ENCODE results near the gene ELAVL3.
A peak's percentile ranks its signal among the peaks of the same experiment; 100 is the strongest.

Gene ELAVL3

DNA sequence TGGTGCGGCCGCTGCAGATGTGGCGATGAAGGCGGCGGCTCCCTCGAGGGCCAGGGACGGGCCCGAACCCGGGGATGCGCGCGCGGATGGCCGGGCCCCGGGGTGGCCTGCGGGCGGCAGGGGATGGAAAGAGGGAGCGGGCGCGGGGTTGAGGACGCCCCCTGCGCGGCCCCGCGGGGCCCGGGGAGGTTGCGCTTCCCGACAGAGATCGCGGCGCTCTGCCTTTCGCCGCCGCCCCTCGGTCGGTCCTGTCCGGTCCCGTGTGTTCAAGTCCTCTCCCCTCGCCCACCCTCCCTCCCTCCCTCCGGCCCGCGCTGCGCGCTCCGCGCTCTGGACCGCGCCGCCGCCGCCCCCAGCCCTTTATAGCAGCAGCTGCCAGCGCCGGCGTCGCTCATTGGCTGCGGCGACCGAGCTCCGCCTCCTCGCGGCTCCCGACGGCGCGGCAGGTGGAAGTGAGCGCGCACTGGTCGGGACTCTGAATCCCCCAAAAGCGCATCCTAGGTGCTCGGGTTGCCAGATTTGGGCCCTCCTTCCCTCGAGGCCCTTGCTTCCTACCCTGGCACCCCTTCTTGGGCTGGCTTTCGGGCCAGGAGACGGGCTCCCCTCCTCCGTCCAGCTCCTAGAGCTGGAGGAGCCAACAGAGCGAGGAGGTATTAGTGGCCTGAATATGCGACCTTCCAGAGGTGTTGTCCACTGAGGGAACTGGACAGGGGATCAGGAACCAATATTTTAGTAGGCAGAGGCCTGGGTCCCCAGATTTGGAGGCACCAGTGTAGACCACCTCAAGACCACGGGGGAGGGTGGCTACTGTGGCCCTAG is at the start of gene ELAVL3:
ELAVL3 (minus strand) TSS at position 332 of the 819 bp plus-strand sequence. CDS start 438 bp downstream, outside the sequence.
- DNase-seq (ENCODE audit: low spot score) = no peak

DNA sequence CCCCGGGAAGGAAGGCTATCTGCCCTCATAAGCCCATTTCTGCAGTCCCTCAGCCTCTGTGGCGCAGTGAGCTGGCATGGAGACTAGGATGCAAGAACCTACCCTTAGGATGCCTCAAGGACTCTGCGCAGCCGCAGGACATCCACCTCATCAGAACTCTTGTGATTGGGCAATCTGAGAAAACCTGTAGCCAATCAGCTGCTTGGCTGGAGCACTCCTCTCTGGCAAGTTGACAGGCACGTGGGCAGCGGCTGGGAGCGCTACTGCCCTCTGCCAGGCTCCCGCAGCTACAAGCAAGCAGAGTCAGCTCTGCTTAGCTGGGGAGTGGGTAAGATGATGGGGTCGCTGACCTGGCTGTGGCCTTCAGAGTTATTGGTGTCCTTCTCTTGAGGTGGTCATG is 49.6 kb upstream of the ELAVL3 start:
- peak; percentile 58 for DNase-seq (ENCODE audit: low spot score)

GRCh38 chr19:11528551-11529341 is 47.9 kb upstream of the ELAVL3 start, which contains the start of gene ECSIT:
Gene ECSIT, minus strand, starts transcription at chr19:11529134. Its CDS starts 9,964 bp downstream, at chr19:11519170.
- peak; percentile 97 for DNase-seq (ENCODE audit: low spot score)

DNA sequence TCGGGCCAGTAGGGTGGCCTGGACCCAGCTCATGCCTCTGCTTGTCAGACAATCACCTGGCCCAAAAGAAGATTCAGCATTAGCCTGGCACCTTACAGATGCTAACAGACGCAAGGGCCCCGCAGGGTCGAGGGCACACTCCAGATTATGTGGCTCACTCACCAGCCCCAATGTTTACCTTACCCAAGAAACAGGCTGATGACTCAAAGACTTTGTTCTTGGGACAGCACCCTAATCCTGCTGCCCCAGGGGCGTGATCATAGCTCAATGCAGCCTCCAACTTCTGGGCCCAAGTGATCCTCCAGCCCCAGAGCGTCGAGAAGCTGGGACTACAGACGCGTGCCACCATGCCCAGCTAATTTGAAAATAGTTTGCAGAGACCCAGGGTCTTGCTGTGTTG is 38.3 kb upstream of the ELAVL3 start:
- no peak for DNase-seq (ENCODE audit: low spot score)

GRCh38 chr19:11513946-11514345 is 33.1 kb upstream of the ELAVL3 start:
- DNase-seq (ENCODE audit: low spot score) = no peak

DNA sequence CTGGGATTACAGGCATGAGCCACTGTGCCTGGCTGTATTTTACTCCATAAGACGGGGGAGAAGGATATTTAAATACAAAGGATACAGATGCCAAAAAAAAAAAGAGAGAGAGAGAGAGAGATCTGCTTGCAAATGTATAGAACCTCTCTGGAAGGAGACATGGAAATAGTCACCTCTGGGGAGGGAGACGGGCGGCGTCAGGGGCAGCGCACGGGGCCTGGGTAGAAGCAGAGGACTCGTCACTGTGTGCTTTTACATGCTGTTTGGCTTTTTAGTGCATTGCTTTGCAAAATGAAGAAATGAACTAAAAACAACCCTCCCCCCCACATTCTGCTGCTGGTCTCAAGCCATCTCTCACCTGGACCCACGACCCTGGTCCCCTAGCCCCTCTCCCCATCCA is 29.6 kb upstream of the ELAVL3 start:
- DNase-seq (ENCODE audit: low spot score) = no peak

DNA sequence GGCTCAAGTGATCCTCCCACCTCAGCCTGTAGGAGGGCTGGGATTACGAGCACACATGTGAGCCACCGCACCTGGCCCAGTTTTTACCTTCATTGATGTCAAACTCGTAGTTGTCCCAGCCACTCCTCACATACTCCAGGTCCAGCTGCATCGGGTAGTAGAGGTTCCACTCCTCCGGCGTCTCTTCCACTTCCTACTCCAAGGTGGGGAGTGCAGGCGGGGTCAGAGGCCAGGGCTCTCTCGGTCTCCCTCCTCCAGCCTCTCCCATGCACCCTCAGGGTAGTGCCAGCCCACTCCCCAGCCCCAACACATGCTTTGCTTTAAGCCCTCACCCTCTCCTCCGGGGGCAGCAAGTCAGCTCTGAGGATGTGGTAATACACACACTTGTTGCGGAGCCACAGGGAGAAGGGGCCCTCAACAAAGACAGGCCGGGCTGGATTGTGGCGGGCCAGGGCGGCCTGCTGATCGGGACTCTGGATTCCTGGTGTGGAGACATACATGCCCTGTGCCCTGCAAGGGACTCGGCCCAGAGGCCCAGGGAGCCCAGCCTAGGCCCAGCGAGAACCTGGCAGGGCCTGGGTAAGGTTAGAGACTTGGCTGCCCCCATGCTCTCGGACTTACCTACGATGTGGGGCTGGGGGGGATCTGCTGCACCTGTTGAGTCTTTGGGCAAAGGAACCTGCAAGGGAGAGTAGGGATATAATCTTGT is 26.7 kb upstream of the ELAVL3 start:
- DNase-seq (ENCODE audit: low spot score) = no peak

DNA sequence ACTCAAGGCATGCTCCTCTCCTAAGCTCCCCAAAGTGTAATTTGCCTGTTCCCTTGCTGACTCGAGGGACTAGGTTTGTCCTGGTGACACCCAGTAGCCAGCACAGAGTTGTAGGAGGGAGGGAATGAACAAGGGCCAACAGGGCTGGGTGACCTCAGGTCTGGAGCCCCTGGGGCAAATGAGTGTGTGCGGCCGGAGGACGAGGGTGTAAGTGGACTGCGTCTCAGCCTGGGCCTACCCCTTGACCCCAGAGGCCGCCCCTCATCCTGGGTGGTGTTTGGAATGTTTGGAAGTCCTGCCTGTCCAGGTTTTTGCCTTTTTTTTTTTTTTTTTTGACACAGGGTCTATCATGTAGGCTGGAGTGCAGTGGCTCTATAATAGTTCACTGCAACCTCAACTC is 26.1 kb upstream of the ELAVL3 start:
- DNase-seq (ENCODE audit: low spot score) = no peak

DNA sequence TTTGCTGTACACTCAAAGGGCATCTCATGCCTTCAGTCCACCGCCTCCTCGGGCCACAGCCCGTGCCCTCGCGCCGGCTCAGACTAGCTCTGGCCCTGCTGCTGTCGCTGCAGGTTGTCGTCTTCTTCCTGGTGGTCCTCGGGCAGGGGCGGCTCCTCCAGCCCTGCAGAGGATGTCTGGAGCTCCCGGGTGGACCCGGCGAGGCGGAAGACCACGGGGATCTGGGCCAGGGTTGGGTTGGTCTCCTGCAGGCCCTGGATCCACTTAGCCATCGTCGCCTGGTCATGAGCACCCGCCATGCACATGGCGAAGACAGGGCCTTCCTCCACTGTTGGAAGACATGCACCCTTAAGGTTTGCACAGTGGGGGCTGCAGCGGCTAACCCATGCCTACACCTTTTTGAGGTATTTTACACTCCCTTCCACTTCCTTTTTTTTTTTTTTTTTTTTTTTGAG is 25.3 kb upstream of the ELAVL3 start:
- no peak for DNase-seq (ENCODE audit: low spot score)

- peak; percentile 98 for DNase-seq (ENCODE audit: low spot score)
These were observed 24.8 kb upstream of the ELAVL3 start, which contains the start of gene ZNF653 for GRCh38 chr19:11505504-11506100. Gene ZNF653, minus strand, starts transcription at chr19:11505839. Its CDS starts 53 bp downstream, at chr19:11505786.

DNA sequence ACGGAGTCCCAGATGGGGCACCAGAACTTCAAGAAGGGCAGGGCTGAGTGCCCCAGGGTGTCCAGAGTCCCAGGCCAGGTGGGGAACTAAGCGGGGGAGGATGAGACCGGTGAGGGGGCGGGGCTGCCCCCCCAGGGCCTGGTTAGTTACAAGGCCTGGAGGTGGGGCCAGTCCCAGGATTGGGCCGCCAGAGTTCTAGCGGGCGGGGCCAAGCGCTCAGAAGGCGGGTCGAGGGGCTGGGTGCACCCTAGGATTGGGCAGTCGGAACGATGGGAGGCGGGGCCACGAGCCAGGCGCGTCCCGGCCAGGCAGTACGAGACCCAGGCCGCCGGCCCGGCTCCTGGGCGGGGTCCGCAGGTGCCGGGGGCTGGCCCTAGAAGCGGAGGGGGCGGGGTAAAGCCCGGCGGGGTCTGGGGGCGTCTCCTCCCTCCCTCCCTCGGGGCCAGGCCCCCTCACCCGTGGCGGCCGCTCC is 24.2 kb upstream of the ELAVL3 start:
- DNase-seq (ENCODE audit: low spot score) = peak; percentile 99

- DNase-seq (ENCODE audit: low spot score) = no peak
These were observed 23.7 kb upstream of the ELAVL3 start for GRCh38 chr19:11504502-11505031.

DNA sequence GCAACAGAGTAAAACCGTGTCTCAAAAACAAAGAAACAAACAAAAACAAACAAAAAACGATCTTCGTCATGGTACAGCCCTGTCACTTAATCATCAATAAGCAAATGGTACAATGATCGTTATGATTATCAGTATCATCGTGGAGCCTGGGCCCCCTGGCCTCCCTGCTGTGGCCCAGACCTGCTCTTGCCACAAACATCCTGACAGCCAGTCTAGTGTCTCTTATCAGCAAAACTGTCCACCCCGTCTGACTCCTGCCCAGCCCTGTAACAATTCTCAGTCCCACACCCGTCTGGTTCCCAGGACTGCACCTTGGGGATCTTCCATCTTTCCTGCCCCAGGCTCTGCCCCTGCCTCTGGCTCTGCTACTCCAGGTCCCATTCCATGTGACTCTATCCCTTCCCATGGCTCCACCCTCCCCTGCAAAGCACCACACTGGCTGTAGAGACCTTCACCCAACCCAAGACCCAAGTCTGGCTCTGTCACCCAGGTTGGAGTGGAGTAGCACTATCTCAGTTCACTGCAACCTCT is 19.1 kb upstream of the ELAVL3 start:
- DNase-seq (ENCODE audit: low spot score) = no peak

DNA sequence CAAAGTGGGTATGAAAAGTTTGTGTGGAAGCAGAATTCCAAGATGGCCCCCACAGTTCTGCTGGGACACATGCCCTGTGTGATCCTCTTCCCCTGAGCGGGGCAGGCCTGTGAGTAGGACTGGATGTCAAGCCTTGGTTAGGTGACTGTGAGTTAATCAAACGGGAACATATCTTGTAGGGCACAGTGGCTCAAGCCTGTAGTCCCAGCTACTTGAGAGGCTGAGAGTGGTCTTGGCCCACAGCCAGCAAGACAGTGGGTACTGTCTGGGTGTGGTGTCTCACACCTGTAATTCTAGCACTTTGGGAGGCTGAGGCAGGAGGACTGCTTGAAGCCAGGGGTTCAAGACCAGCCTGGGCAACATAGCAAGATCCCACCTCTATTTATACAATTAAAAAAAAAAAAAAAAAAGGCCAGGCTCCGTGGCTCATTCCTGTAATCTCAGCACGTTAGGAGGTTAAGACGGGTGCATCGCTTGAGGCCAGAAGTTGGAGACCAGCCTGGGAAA is 18.4 kb upstream of the ELAVL3 start:
- DNase-seq (ENCODE audit: low spot score) = no peak

DNA sequence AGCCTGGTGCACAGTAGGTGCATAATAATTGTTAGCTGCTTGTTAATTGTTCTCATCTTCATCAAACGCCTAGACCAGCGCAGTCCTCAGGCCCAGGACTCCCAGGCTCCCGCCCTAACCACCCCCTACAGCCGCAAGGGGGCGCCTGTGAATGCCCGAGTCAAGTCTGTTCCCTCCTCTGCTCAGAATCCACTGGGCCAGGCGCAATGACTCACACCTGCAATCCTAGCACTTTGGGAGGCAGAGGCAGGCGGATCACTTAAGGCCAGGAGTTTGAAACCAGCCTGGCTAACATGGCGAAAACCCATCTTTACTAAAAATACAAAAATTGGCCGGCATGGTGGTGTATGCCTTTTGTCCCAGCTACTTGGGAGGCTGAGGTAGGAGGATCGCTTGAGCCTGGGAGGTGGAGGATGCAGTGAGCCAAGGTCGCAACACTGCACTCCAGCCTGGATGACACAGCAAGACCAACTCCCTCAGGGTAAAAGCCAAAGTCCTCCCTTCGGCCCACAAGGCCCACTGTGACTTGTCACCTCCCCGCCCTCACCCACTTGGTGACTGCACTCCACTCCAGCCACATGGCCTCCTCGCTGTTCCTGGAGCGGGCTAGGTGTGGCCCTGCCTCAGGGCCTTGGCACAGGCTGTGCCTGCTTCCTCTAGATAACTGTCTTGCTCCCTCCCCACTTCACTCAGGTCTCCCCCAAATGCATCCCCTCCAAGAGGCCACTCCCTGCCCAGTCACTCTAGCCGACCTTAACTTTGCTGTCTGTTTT is 15.7 kb upstream of the ELAVL3 start:
- DNase-seq (ENCODE audit: low spot score) = peak; percentile 89

- DNase-seq (ENCODE audit: low spot score) = no peak
These were observed 15.0 kb upstream of the ELAVL3 start for GRCh38 chr19:11495885-11496284.

- DNase-seq (ENCODE audit: low spot score) = no peak
These were observed 14.6 kb upstream of the ELAVL3 start for GRCh38 chr19:11495481-11495880.

- DNase-seq (ENCODE audit: low spot score) = no peak
These were observed 13.9 kb upstream of the ELAVL3 start for GRCh38 chr19:11494634-11495285.

GRCh38 chr19:11489378-11489777 is 8.5 kb upstream of the ELAVL3 start:
- no peak for DNase-seq (ENCODE audit: low spot score)
